HG02973 (cell line): Measurements from ENCODE around the gene TEX2.

Experiments
- ATAC-seq: cut with Tn5 transposase; IDR thresholded peaks from one replicate; pipeline ENCODE4 v1.9.1; 2021; ENCODE audit warnings: moderate library complexity; ENCODE audit not compliant: unreplicated experiment

Gene TEX2, protein sequence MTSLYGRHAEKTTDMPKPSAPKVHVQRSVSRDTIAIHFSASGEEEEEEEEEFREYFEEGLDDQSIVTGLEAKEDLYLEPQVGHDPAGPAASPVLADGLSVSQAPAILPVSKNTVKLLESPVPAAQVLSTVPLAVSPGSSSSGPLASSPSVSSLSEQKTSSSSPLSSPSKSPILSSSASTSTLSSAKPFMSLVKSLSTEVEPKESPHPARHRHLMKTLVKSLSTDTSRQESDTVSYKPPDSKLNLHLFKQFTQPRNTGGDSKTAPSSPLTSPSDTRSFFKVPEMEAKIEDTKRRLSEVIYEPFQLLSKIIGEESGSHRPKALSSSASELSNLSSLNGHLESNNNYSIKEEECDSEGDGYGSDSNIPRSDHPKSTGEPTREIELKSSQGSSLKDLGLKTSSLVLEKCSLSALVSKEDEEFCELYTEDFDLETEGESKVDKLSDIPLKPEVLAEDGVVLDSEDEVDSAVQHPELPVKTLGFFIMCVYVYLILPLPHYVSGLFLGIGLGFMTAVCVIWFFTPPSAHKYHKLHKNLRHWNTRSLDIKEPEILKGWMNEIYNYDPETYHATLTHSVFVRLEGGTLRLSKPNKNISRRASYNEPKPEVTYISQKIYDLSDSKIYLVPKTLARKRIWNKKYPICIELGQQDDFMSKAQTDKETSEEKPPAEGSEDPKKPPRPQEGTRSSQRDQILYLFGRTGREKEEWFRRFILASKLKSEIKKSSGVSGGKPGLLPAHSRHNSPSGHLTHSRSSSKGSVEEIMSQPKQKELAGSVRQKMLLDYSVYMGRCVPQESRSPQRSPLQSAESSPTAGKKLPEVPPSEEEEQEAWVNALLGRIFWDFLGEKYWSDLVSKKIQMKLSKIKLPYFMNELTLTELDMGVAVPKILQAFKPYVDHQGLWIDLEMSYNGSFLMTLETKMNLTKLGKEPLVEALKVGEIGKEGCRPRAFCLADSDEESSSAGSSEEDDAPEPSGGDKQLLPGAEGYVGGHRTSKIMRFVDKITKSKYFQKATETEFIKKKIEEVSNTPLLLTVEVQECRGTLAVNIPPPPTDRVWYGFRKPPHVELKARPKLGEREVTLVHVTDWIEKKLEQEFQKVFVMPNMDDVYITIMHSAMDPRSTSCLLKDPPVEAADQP

DNA sequence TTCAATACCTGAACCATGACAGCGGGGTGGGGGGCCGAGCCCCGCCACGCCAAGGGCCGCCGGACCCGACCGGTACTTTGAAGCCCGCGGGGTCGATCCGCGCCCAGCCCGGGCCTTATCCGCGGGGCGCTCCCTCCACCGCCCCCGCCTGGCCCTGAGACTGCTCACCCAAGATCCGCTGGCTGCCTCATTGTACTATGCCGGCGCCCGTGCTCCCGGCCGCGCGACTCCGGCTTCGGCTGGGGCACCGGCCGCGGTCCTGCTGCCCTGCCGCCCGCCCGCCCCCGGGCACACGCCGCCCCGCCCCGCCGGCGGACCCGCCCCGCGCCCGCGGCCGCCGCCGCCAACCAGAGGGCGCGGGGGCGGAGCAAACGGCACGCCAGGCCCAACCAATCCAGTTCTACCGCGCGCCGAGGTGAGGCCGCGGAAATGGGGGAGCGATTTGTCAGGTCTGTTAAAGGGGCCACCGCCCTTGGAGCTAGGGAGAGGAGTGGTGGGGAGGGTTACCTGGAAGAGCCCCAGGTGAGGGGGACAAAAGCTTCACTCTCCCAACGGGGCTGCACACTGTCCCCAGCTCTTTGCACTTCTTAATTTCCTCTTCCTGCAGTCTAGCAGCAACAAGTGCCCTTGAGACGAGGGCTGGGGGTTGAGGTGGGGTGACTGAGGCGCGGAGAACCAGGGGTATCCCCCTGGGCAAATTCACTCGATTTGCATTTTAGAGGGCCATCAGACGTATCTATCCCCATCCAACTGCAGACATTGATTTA, at the start of gene TEX2:
TSS of gene TEX2 (minus strand) at position 261 of the 767 bp plus-strand sequence. CDS start 49,043 bp downstream, outside the sequence.
- peak; percentile 84 for ATAC-seq

DNA sequence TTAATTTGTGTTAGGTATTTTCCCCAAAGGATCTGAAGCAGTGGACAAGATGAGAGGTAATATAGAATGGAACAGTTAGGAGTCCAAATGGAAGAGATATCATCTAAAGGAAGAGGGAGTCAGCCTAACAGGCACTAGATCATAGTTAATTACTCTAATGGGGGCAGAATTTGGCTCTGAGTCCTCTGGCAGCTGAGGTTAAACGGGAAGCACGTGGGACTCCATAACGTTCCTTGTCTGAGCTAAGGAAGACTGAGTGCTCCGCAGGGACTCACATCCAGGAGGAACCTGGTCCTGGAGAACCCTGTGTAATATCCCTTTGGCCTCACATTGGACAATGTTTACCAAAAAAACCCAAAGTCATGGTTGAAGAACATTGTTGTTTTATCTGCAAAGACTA, 46.6 kb upstream of the TEX2 start:
- ATAC-seq = no peak

DNA sequence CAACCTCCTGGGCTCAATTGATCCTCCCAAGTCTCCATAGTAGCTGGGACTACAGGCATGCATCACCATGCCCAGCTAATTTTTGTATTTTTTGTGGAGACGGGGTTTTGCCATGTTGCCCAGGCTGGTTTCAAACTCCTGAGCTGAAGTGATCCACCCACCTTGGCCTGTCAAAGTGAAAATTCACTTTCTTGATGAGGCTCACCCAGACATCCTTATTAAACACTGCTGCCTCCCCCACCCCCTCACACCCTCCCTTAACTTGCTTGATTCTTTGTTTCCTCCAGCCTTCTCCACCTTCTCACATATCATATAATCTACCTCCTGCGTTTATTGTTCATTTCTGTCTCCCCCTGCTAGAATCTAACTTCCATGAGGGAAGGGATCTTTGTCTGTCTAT, 46.0 kb upstream of the TEX2 start:
- ATAC-seq = no peak

DNA sequence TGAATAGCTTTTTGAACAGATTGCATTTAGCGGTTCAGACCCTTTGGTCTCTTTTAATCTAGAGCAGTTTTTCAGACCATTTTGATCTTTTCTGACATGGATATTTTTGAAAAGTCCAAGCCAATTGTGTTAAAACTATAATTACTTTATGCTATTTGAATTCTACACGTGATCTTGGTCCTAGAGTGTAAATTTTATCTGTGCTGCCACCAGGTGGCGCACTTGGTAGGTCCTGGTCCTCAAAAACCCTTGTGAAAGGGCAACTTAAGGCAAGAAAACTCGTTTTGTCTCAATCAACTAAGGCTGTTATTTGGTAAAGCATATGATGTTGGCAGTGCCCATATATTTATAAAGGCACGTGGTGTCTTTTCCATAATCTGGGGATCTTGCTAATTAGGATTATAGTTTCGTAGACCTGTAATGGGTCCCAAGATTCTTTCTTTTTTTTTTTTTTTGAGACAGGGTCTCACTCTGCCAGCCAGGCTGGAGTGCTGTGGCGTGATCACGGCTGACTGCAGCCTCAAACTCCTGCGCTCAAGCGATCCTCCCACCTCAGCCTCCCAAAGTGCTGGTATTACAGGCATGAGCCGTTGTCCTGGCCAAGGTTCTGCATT, 43.9 kb upstream of the TEX2 start:
- ATAC-seq = no peak

DNA sequence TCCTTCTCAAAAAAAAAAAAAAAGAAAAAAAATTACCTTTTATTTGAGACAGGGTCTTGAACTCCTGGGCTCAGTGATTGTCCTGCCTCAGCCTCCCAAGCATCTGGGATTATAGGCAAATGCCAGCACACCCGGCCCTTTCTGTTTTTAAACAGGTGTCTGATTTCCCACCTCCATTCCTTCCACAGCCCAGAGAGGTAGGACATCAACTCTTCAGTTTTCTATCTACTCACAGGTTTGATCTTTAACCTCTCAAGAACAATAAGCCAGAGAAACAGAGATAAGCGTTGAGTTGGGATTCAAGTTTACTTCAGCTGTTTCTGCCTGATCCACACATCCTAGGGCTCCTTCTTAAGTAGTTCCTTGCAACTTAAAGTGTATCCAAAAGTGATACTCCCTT, 41.5 kb upstream of the TEX2 start:
- no peak for ATAC-seq

DNA sequence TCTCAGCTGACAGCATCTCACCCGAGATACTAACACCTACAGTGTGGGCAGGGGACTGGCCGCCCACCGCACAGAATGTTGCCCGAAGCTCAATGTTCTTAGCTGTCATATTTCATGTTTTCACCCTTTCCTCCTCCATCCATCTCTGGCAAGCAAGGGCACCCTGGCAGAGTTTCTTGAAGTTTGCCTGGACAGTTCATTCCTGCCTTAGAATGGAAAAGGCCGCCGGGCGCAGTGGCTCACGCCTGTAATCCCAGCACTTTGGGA, 37.6 kb upstream of the TEX2 start:
- no peak for ATAC-seq

DNA sequence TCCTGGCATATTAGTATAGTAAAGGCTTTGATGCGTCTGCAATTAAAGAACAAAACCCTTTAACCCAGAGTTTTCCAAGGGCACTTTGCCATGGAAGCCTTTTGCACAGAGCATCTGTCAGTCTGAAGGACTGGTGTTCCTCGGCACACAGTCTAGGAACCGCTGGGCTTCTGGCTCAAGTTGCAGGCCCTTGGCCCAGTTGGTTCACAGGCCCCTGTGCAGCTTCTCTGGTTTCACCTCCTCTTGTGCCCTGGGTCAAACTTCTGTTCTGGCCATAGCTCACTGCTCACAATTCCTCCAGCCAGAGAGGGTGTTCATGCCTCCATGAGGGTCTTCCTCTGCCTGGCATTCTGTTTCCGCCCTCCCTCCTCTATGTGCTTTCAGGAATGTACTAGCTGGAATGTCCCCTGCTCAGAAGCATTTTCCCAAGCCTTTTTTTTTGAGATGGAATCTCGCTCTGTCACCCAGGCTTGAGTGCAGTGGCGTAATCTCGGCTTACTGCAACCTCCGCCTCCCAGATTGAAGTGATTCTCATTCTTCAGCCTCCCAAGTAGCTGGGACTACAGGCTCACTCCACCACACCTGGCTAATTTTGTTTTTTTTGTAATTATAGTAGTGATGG, 34.5 kb upstream of the TEX2 start:
- ATAC-seq = no peak

DNA sequence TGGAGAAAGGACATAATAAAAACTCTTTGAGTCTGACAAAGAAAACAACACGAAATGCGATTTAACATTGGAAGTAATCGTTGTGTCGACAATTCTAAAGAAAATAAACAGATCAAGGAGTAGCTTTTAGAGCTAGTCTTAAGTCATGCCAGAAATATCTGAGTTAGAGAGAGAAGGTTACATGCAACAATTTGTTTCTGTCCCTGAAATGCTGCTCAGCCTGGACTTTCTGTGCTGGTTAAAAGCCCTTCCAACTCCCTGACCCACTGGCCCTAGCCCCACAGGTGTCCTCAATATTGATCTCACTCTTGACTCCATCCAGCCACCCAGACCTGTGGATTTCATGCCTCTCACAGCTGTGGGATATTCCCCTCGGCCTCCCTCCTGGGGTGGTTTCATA, 33.2 kb upstream of the TEX2 start:
- ATAC-seq = no peak

DNA sequence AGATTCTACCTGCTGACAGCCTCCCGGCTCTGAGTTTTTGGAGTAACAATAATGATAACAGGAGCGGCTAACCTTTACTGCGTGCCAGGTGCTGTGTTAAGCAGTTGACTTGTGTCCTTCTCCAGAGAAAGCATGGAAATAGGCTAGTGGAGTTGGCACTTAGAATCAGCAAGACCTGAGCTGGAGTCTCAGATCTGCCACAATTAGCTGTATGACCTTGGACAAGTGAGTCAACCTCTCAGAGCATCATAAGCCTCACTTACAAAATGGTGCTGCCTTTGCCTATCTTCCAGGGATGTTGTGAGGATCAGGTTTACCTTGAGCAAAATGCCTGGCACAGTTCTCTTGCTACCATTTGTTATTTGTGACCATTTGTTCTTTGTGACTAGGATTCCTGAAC, 32.1 kb upstream of the TEX2 start:
- no peak for ATAC-seq

DNA sequence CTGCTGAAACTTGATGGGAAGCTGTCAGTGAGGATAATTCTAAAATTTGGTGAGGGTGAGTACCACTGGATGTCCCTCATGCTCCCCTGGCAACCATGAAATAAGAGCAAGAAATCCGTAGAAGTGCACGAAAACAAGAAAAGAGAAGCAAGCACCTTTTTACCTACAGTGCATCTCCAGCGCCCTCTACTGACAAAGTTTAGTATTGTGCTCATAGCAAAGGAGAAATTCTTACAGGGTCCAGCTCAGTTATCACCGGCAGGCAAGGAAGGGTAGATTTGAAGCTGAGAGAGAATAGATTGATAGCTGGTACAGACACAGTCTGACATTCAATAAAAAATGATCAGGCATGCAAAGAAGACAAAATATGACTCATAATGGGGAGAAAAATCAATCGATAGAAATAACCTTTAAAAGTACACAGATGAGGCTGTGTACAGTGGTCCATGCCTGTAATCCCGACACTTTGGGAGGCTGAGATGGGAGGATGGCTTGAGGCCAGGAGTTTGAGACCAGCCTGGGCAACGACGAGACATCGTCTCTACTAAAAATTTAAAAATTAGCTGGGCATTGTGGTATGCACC, 28.3 kb upstream of the TEX2 start:
- no peak for ATAC-seq

DNA sequence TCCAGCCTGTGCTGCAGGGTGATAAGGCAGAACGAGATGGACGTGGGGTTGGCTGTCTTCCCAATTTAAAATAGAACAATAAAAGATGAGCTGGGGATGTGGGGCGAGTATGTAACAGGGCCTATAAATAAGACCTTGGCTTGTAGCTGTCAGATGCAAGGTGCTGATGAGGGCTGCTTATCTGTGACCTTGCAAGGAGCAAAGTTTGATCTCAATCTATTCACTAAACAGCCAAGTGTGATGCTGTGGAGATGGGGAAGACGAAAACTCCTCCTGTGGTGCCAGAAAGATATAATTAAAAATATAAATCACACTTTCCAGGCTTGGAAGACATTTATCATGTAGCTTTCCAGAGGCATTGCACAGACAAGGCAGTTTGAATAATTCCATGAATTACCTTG, 26.7 kb upstream of the TEX2 start:
- ATAC-seq = no peak

DNA sequence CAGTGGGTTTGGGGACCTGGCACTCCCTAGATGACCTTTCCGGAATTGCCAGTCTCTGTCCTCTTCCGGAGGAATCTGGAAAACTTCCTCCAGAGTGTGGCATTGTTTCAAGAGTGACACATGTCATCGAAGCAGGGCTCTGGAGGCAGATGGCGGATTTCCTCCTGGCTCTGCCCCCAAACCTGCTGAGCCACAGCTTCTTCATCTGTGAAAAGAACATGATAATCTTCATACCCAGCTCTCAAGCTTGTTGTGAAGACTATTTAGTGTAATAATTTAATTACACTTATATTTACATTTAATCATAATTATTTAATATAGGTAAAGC, 19.7 kb upstream of the TEX2 start:
- ATAC-seq = no peak

DNA sequence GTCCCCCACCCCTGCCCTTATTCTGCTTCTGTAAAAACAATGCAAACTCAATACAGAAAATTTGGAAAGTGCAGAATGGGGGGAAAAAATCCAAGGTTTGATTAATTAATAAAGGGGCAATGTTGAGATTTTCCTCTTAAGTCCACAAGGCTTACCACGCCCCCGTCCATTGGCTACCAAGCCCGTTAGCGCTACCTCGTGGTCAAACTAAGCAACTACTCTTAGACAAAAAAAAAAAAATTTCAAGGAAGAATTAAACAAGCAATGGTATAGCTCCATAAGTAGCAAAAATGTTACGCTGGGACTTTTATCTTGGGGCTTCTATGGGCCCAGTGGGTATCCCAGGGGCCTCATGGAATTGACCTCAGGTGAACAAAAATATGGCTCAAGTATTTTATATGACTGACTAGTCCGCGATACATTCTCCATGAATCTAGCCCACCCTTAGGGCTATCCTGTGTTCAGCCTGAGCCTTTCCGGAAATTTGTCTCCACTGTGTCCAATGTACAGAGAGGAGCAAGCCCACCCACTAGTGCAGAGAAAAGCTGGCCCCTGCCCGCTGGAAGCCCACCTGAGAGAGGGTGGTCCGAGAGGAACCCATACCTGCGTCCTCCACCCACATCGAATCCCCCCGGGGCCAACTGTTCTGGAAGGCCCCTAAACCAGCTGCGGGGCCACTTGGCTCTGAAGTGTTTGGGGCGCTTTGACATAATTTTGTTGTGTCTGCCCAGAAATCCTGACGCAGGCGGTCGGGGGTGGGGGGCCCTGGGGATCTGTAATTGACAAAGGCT, 19.1 kb upstream of the TEX2 start:
- no peak for ATAC-seq

DNA sequence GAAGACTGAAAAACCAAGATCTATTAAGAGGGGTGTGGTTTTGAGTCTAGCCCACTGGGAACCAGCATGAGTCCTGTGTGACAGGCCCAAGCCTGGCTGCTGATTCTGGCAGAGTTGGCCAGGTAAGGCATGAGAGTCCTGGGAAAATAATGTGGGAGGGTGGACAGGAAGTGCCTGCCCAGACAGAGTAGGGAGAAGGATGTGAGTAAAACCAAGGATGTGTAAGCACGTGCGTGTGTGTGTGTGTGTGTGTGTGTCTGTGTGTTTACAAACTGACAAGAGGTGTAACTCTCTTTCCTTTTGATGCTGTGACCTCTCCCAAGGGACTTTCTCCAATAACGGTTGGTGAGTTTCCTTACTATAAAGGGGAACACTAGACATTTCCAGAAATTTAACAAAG, 15.6 kb upstream of the TEX2 start:
- no peak for ATAC-seq

DNA sequence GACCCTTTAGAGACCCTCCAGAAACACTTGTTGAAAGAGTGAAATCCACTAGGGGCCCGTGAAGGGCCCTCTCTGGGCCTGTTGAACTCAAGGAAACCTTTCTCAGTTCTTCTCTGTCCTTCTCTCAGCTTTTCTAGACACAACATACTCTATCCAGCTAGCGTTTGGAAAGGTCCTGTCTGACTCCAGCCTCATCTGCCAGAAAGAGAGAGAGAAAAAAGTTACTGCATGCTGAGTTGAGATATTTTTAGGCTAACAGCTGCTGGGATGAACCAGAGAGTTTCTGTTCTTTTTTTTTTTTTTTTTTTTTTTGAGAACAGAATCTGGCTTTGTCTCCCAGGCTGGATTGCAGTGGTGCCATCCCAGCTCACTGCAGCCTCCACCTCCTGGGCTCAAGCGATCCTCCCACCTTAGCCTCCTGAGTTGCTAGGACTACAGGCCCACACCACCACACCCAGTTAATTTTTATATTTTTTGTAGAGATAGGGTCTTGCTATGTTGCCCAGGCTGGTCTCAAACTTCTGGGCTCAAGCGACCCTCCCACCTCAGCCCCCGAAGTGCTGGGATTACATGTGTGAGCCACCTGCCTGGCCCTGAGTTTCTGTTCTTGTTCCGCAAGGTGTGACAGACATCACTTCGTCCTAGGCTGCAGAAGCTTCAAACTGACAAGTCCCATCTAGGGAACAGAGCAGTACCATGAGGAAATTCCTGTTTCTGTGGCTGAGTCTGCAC, 14.9 kb upstream of the TEX2 start:
- no peak for ATAC-seq

DNA sequence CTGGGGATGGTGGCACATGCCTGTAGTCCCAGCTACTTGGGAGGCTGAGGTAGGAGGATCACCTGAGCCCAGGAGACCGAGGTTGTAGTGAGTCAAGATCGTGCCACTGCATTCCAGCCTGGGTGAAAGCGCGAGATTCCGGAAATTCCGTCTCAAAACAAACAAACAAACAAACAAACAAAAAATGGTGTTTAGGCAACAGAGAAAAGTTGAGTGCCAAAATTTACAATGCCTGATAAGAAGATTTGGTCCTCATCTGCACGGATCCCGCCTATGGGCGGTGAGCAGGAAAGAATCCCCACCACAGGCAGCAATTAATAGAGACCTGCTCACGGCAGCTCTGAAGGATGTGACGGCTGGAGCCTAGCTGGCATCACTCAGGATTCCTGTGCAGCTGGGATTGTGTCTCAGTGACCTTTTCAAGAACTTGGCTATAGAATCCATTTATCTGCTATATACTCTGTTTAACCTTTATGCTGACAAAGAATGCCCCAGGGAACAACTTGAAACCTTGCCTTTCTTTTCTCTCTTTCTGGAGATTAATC, 14.0 kb upstream of the TEX2 start:
- no peak for ATAC-seq

DNA sequence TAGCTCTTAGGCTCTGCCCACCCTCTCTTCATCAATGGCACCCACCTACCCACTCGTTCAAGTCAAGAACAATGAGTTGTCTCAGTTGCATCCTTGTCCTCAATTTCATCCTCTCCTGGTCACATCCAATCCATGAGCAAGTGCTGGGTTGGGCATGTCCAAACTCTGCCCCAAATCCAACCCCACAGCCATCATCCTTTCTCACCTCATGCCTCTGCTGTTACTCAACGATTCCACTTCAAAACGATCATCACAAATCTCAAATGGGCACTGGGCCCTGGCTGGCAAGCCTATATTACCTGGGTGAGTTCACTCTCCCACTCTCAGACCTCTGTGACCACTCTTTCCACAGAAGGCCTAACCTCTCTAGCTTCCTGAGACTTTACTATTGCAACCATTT, 12.0 kb upstream of the TEX2 start:
- ATAC-seq = no peak

DNA sequence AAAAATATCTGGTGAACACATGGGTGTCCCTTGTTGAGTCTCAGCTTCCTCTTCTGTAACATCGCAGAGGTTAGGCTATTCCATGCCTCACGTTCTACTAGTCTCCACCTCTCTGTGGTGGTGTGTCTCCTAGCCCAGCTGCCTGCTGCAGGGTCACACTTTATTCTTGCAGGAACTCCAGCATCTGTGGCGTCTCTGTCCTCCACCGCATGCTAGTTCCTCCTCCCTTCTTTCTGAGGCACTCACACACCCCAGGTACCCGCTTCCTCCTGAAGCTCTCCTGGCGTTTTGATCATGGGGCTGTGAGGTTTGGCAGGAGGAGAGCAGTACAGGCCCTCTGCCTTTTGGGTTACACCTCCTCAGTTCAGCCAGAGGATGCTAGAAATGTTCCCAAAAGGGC, 9.9 kb upstream of the TEX2 start:
- no peak for ATAC-seq
